Transverse colon (tissue), 4 donors: ENCODE results near the gene DARS1.

Experiments
- POLR2A ChIP-seq: fragments of 450-650 bp; IDR thresholded peaks from one replicate; pipeline ENCODE4 v1.6.1; 2016; ENCODE audit warnings: antibody characterized with exemption, mild to moderate bottlenecking, moderate library complexity
- POLR2AphosphoS5 ChIP-seq, 3 donors: sonication (generic); formaldehyde crosslinking; IDR thresholded peaks; one replicate each; pipeline ENCODE4 v1.6.1; 2016; ENCODE audit warnings: antibody characterized with exemption in 3 of 3
- TF ChIP-seq, protein P1 (sequence below), 5 experiments: fragments of 200-600 bp in 3 of 5; fragments of 450-650 bp in 2 of 5; sonication (generic) in 3 of 5; IDR thresholded peaks; 1 replicate in 2 of 5; 2 replicates in 3 of 5; pipeline ENCODE4 v1.5.1; 2016 to 2017; ENCODE audit warnings: antibody characterized with exemption in 5 of 5, inconsistent platforms in 3 of 5, mild to moderate bottlenecking in 2 of 5, moderate library complexity in 1 of 5

DNA sequence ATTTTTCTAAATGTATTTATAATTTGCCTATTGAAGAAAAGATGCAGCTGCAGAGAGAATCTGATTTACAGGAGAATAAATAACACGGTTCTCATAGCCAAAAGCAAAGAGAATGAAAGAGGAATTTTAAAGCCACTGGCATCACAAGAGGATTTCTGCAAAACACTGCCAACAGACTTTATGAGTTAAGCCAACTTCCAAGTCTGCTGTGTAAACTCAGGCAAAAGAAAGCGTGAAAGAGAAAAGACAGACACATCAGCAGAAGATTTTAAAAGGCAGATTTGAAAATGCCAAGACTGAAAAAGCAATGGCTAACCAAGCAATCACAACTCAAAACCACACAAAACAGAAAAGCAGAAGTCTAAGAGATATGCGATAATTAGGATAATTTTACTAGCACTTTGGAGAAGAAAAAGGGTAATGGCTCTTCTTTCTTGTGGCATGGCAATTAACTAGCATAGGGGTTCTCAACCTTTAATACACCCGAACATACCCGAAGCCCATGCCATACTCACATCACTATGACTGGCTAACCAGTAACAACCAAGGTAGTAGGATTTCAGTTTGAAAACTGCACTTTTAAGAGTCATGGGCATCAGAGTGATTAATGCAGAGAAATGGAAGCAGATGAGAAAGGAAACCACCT, 4.9 kb downstream of the DARS1 start:
- TF ChIP-seq, protein P1, sequence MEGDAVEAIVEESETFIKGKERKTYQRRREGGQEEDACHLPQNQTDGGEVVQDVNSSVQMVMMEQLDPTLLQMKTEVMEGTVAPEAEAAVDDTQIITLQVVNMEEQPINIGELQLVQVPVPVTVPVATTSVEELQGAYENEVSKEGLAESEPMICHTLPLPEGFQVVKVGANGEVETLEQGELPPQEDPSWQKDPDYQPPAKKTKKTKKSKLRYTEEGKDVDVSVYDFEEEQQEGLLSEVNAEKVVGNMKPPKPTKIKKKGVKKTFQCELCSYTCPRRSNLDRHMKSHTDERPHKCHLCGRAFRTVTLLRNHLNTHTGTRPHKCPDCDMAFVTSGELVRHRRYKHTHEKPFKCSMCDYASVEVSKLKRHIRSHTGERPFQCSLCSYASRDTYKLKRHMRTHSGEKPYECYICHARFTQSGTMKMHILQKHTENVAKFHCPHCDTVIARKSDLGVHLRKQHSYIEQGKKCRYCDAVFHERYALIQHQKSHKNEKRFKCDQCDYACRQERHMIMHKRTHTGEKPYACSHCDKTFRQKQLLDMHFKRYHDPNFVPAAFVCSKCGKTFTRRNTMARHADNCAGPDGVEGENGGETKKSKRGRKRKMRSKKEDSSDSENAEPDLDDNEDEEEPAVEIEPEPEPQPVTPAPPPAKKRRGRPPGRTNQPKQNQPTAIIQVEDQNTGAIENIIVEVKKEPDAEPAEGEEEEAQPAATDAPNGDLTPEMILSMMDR (IDR thresholded peaks at IDR 0.05), result no peak
- no peak for TF ChIP-seq POLR2A
- peak; percentile 14 to 78 (median 61) for TF ChIP-seq POLR2AphosphoS5 (IDR thresholded peaks at IDR 0.05)
